Measurements from ENCODE around the gene RSPO1. TPM values are rescaled to one million over a fixed set of nuclear protein-coding genes. Genes with fewer than 3 reads are reported as not detected.

The RSPO1 gene
- total and polyA plus RNA-seq, 2 donors (not counting 1 experiment from before 2014, with no cell fraction given), result not detected

GRCh38 chr1:37631036-37631435, 3.7 kb downstream of the RSPO1 start:
- ATAC-seq (ENCODE audit: low read depth) (no peak), DNase-seq (no peak)
- intact Hi-C loops (cut with micrococcal nuclease), result no loop called here
- Histone ChIP-seq H3K27me3 (replicated peaks in 1 of 4; ENCODE audit: control extremely low read depth in 1 of 4, control insufficient read depth in 3 of 4, insufficient read depth in 4 of 4, low read length in 3 of 4) (peaks cover 0 to 81% (median 46%) of the 10 kb centered on the region in 4 experiments), H3K9ac (ENCODE audit: low read length) (no peak overlapping the region), H4K20me1 (ENCODE audit: control insufficient read depth, insufficient read depth, low read length, poor library complexity, severe bottlenecking) (no peaks in the 10 kb centered on the region), H2AFZ (ENCODE audit: insufficient read depth, low read depth, low read length, poor library complexity, severe bottlenecking) (no peak overlapping the region), H3K79me2 (ENCODE audit: control insufficient read depth, insufficient read depth, low read length) (no peaks in the 10 kb centered on the region), H3K9me3 (ENCODE audit: control extremely low read depth in 1 of 3, control insufficient read depth in 2 of 3, insufficient read depth in 1 of 3, low read length in 2 of 3) (peaks cover 0 to 6% (median 0%) of the 10 kb centered on the region in 3 donors), H3K4me3 (ENCODE audit: control extremely low read depth in 1 of 5, extremely low read depth in 1 of 5, insufficient read depth in 1 of 5, low read depth in 2 of 5, low read length in 4 of 5) (no peak overlapping the region), H3K4me2 (replicated peaks; ENCODE audit: low read depth, low read length, poor library complexity, severe bottlenecking) (no peak overlapping the region), H3K36me3 (replicated peaks in 1 of 2; ENCODE audit: control extremely low read depth in 1 of 2, control insufficient read depth in 1 of 2, extremely low read depth in 1 of 2, insufficient read depth in 2 of 2, low read length in 1 of 2) (no peaks in the 10 kb centered on the region), H3K27ac (ENCODE audit: low read length in 2 of 2) (no peak overlapping the region), H3K4me1 (ENCODE audit: control insufficient read depth in 2 of 2, insufficient read depth in 2 of 2, low read length in 2 of 2) (peaks cover 15% of the 10 kb centered on the region in 2 donors)
- Mint-ChIP-seq H3K27me3 (peaks cover 86% of the 10 kb centered on the region), H3K9me3 (ENCODE audit: insufficient read depth) (no peaks in the 10 kb centered on the region), H3K4me1 (peaks cover 12% of the 10 kb centered on the region), H3K27ac (no peak overlapping the region), H3K4me3 (no peak overlapping the region)
- 65% methylated on average over 5 of the region's 5 CpGs for WGBS (ENCODE audit: insufficient coverage)
- POLR2A ChIA-PET, result no interaction called here
- TF ChIP-seq, protein P1, sequence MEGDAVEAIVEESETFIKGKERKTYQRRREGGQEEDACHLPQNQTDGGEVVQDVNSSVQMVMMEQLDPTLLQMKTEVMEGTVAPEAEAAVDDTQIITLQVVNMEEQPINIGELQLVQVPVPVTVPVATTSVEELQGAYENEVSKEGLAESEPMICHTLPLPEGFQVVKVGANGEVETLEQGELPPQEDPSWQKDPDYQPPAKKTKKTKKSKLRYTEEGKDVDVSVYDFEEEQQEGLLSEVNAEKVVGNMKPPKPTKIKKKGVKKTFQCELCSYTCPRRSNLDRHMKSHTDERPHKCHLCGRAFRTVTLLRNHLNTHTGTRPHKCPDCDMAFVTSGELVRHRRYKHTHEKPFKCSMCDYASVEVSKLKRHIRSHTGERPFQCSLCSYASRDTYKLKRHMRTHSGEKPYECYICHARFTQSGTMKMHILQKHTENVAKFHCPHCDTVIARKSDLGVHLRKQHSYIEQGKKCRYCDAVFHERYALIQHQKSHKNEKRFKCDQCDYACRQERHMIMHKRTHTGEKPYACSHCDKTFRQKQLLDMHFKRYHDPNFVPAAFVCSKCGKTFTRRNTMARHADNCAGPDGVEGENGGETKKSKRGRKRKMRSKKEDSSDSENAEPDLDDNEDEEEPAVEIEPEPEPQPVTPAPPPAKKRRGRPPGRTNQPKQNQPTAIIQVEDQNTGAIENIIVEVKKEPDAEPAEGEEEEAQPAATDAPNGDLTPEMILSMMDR (IDR thresholded peaks at IDR 0.05), result no peak
- TF ChIP-seq EZH2 (IDR thresholded peaks at IDR 0.05; ENCODE audit: borderline replicate concordance, insufficient read depth, low read depth, low read length, poor library complexity, severe bottlenecking), result no peak
- CTCF ChIA-PET, result no interaction called here

GRCh38 chr1:37630426-37631028, 4.2 kb downstream of the RSPO1 start:
- Histone ChIP-seq H3K4me2 (replicated peaks; ENCODE audit: low read depth, low read length, poor library complexity, severe bottlenecking) (no peak overlapping the region), H3K27me3 (replicated peaks in 1 of 4; ENCODE audit: control extremely low read depth in 1 of 4, control insufficient read depth in 3 of 4, insufficient read depth in 4 of 4, low read length in 3 of 4) (peaks cover 0 to 75% (median 43%) of the 10 kb centered on the region in 4 experiments), H3K27ac (ENCODE audit: low read length in 2 of 2) (no peak overlapping the region), H2AFZ (ENCODE audit: insufficient read depth, low read depth, low read length, poor library complexity, severe bottlenecking) (no peak overlapping the region), H3K9me3 (ENCODE audit: control extremely low read depth in 1 of 3, control insufficient read depth in 2 of 3, insufficient read depth in 1 of 3, low read length in 2 of 3) (peaks cover 0 to 6% (median 0%) of the 10 kb centered on the region in 3 donors), H3K79me2 (ENCODE audit: control insufficient read depth, insufficient read depth, low read length) (no peaks in the 10 kb centered on the region), H3K4me1 (ENCODE audit: control insufficient read depth in 2 of 2, insufficient read depth in 2 of 2, low read length in 2 of 2) (peaks cover 15% of the 10 kb centered on the region in 2 donors), H4K20me1 (ENCODE audit: control insufficient read depth, insufficient read depth, low read length, poor library complexity, severe bottlenecking) (no peaks in the 10 kb centered on the region), H3K36me3 (replicated peaks in 1 of 2; ENCODE audit: control extremely low read depth in 1 of 2, control insufficient read depth in 1 of 2, extremely low read depth in 1 of 2, insufficient read depth in 2 of 2, low read length in 1 of 2) (no peaks in the 10 kb centered on the region), H3K4me3 (ENCODE audit: control extremely low read depth in 1 of 5, extremely low read depth in 1 of 5, insufficient read depth in 1 of 5, low read depth in 2 of 5, low read length in 4 of 5) (no peak overlapping the region), H3K9ac (ENCODE audit: low read length) (no peak overlapping the region)
- Mint-ChIP-seq H3K9me3 (ENCODE audit: insufficient read depth) (no peaks in the 10 kb centered on the region), H3K27me3 (peaks cover 84% of the 10 kb centered on the region), H3K4me3 (no peak overlapping the region), H3K4me1 (peaks cover 12% of the 10 kb centered on the region), H3K27ac (no peak overlapping the region)
- WGBS (ENCODE audit: insufficient coverage), result 41% methylated on average over 12 of the region's 15 CpGs
- intact Hi-C loops (cut with micrococcal nuclease), result no loop called here
- ChIA-PET CTCF (no interaction called here), POLR2A (no interaction called here)
- no peak for DNase-seq
- no peak for ATAC-seq (ENCODE audit: low read depth)
- TF ChIP-seq, protein P1 (IDR thresholded peaks at IDR 0.05), result no peak
- no peak for TF ChIP-seq EZH2 (IDR thresholded peaks at IDR 0.05; ENCODE audit: borderline replicate concordance, insufficient read depth, low read depth, low read length, poor library complexity, severe bottlenecking)

All from B cell (primary cell).